Fibroblast of mammary gland (primary cell): Measurements from ENCODE around the gene CLTCL1.

Source experiments
- DNase-seq: peaks from one replicate; pipeline ENCODE4 v3.0.0-alpha.2; 2010; ENCODE audit warnings: low read depth
- H3K4me3 ChIP-seq: 2 replicates; pipeline ENCODE4 v1.5.1; 2011; ENCODE audit warnings: low read depth, mild to moderate bottlenecking, low read length, moderate library complexity; ENCODE audit not compliant: control insufficient read depth
- TF ChIP-seq, protein P1 (sequence below): conservative IDR thresholded peaks from 2 replicates; pipeline ENCODE4 v1.5.1; 2011; ENCODE audit warnings: low read depth, low read length, inconsistent platforms; ENCODE audit not compliant: control insufficient read depth, insufficient read depth

CLTCL1 gene

GRCh38 chr22:19129871-19130270 lies 161.6 kb downstream of the CLTCL1 start:
- no peak for DNase-seq
- TF ChIP-seq, protein P1, sequence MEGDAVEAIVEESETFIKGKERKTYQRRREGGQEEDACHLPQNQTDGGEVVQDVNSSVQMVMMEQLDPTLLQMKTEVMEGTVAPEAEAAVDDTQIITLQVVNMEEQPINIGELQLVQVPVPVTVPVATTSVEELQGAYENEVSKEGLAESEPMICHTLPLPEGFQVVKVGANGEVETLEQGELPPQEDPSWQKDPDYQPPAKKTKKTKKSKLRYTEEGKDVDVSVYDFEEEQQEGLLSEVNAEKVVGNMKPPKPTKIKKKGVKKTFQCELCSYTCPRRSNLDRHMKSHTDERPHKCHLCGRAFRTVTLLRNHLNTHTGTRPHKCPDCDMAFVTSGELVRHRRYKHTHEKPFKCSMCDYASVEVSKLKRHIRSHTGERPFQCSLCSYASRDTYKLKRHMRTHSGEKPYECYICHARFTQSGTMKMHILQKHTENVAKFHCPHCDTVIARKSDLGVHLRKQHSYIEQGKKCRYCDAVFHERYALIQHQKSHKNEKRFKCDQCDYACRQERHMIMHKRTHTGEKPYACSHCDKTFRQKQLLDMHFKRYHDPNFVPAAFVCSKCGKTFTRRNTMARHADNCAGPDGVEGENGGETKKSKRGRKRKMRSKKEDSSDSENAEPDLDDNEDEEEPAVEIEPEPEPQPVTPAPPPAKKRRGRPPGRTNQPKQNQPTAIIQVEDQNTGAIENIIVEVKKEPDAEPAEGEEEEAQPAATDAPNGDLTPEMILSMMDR = no peak
- no peak overlapping the region for H3K4me3 ChIP-seq
